HepG2 (cell line): ENCODE measurements around the gene PGP. TPM values are rescaled to one million over a fixed set of nuclear protein-coding genes. Genes with fewer than 3 reads are reported as not detected.

Experiments used
- ATF5 ChIP-seq: sonication (generic); formaldehyde crosslinking; IDR thresholded peaks from 2 replicates; pipeline ENCODE4 v1.4.0; 2020; ENCODE audit warnings: mild to moderate bottlenecking, low read depth, missing genetic modification reagents
- ELF3 ChIP-seq: IDR thresholded peaks from 2 replicates; pipeline ENCODE4 v1.6.1; 2016; ENCODE audit warnings: missing genetic modification reagents, missing compliant biosample characterization
- ISL2 ChIP-seq: sonication (generic); formaldehyde crosslinking; IDR thresholded peaks from 2 replicates; pipeline ENCODE4 v1.5.0; 2020; ENCODE audit warnings: missing genetic modification reagents
- MXD3 ChIP-seq: IDR thresholded peaks from 2 replicates; pipeline ENCODE4 v1.6.1; 2016; ENCODE audit warnings: mild to moderate bottlenecking, missing biosample characterization, missing genetic modification reagents
- PITX1 ChIP-seq: sonication (generic); formaldehyde crosslinking; IDR thresholded peaks from 2 replicates; pipeline ENCODE4 v1.5.1; 2020; ENCODE audit warnings: mild to moderate bottlenecking, missing genetic modification reagents
- POGZ ChIP-seq: sonication (generic); formaldehyde crosslinking; IDR thresholded peaks from 2 replicates; pipeline ENCODE4 v1.4.0; 2020; ENCODE audit warnings: mild to moderate bottlenecking, missing genetic modification reagents
- PRDM15 ChIP-seq: sonication (generic); formaldehyde crosslinking; IDR thresholded peaks from 2 replicates; pipeline ENCODE4 v1.4.0; 2020; ENCODE audit warnings: missing genetic modification reagents
- REXO4 ChIP-seq: sonication (generic); formaldehyde crosslinking; IDR thresholded peaks from 2 replicates; pipeline ENCODE4 v1.8.0; 2022; ENCODE audit warnings: missing genetic modification reagents, mild to moderate bottlenecking, borderline replicate concordance
- RORA ChIP-seq: sonication (generic); formaldehyde crosslinking; IDR thresholded peaks from 2 replicates; pipeline ENCODE4 v1.5.0; 2020; ENCODE audit warnings: mild to moderate bottlenecking, missing genetic modification reagents, moderate library complexity
- SIN3B ChIP-seq: fragments of 150-350 bp; IDR thresholded peaks from 2 replicates; pipeline ENCODE4 v1.6.1; 2014; ENCODE audit warnings: low read length
- TFAP4 ChIP-seq: sonication (generic); IDR thresholded peaks from 2 replicates; pipeline ENCODE4 v1.6.1; 2016; ENCODE audit warnings: low read depth, borderline replicate concordance
- ZHX1 ChIP-seq: sonication (generic); formaldehyde crosslinking; IDR thresholded peaks from 2 replicates; pipeline ENCODE4 v1.8.1; 2022; ENCODE audit warnings: low read depth, mild to moderate bottlenecking, missing genetic modification reagents
- ZNF143 ChIP-seq: sonication (generic); formaldehyde crosslinking; IDR thresholded peaks from 2 replicates; pipeline ENCODE4 v1.4.0; 2020; ENCODE audit warnings: missing genetic modification reagents
- ZNF512B ChIP-seq: sonication (generic); formaldehyde crosslinking; IDR thresholded peaks from 2 replicates; pipeline ENCODE4 v1.5.1; 2020; ENCODE audit warnings: missing genetic modification reagents, mild to moderate bottlenecking, borderline replicate concordance
- ZNF549 ChIP-seq: sonication (generic); formaldehyde crosslinking; IDR thresholded peaks from 2 replicates; pipeline ENCODE4 v1.5.0; 2020; ENCODE audit warnings: missing genetic modification reagents
- ZNF660 ChIP-seq: sonication (generic); formaldehyde crosslinking; IDR thresholded peaks from 2 replicates; pipeline ENCODE4 v1.5.1; 2020; ENCODE audit warnings: mild to moderate bottlenecking, low read depth, missing genetic modification reagents, borderline replicate concordance
- ZSCAN12 ChIP-seq: sonication (generic); formaldehyde crosslinking; IDR thresholded peaks from 2 replicates; pipeline ENCODE4 v1.9.0; 2021; ENCODE audit warnings: mild to moderate bottlenecking, missing genetic modification reagents
- polyA plus RNA-seq, 8 experiments: library from polyadenylated mRNA; depleted of rRNA in 3 of 8; stranded (reverse) in 7 of 8; unstranded in 1 of 8; fragments of >200 nt; fragmentation: Illumina TruSeq in 4 of 8; extraction: Trizol in 4 of 8; gene quantifications; 2 replicates each; pipeline versions ENCODE4 v1.2.1 to v1.2.3, GENCODE V29; 2011 to 2016; ENCODE audit warnings: low read depth in 4 of 8, missing spikeins in 1 of 8, mixed read lengths in 1 of 8; ENCODE audit not compliant: insufficient read depth in 1 of 8
- total RNA-seq, 5 experiments: library from RNA; depleted of rRNA; stranded (reverse); fragments of >200 nt; fragmentation: Illumina TruSeq; extraction: Trizol; gene quantifications; 2 replicates each; pipeline ENCODE4 v1.2.3, GENCODE V29; 2016; ENCODE audit warnings: low read depth in 1 of 5

The PGP gene
- total and polyA plus RNA-seq, 2 of the 13 experiments (the other 11 are each of a cell fraction or from before 2014, with no cell fraction given): 7.3 to 18.3 TPM

- TF ChIP-seq RORA (CRISPR knock-in tag) (no peak), ELF3 (CRISPR knock-in tag) (peak; percentile 88), ZNF660 (CRISPR knock-in tag) (no peak), ZNF549 (CRISPR knock-in tag) (no peak), TFAP4 (peak; percentile 76; the same call in 1 of the 2 replicates), PITX1 (peak; percentile 39; the same call in 1 of the 2 replicates), SIN3B (no peak), REXO4 (CRISPR knock-in tag) (no peak), POGZ (CRISPR knock-in tag) (peak; percentile 71), PRDM15 (CRISPR knock-in tag) (peak; percentile 46; the same call in 1 of the 2 replicates), ATF5 (CRISPR knock-in tag) (no peak), ZHX1 (no peak; the same call in 1 of the 2 replicates), ZNF512B (CRISPR knock-in tag) (no peak), ISL2 (CRISPR knock-in tag) (peak; percentile 49; the same call in 1 of the 2 replicates), MXD3 (CRISPR knock-in tag) (peak; percentile 61; the same call in 1 of the 2 replicates), ZSCAN12 (CRISPR knock-in tag) (no peak), ZNF143 (CRISPR knock-in tag) (no peak)
These were observed 36.9 kb upstream of the PGP start, which contains the start of gene ECI1 (continued) for GRCh38 chr16:2251296-2252111.
